GM12891 (cell line): ENCODE measurements around the gene B4GALT3.

Experiments used
- PAX5 ChIP-seq: IDR thresholded peaks from 2 replicates; pipeline ENCODE4 v1.6.1; 2011; ENCODE audit warnings: low read length, moderate library complexity, mild to moderate bottlenecking; ENCODE audit not compliant: insufficient read depth, severe bottlenecking
- POLR2A ChIP-seq: IDR thresholded peaks from 2 replicates; pipeline ENCODE4 v1.6.1; 2011; ENCODE audit warnings: low read depth, low read length, control low read depth
- POLR2AphosphoS5 ChIP-seq: IDR thresholded peaks from 2 replicates; pipeline ENCODE4 v1.6.1; 2011; ENCODE audit warnings: low read depth, low read length, control low read depth
- POU2F2 ChIP-seq: IDR thresholded peaks from 2 replicates; pipeline ENCODE4 v1.6.1; 2011; ENCODE audit warnings: low read depth, mild to moderate bottlenecking, control low read depth, low read length, moderate library complexity
- SPI1 ChIP-seq: IDR thresholded peaks from 2 replicates; pipeline ENCODE4 v1.6.1; 2011; ENCODE audit warnings: low read depth, low read length, control low read depth
- TAF1 ChIP-seq: IDR thresholded peaks from 2 replicates; pipeline ENCODE4 v1.6.1; 2011; ENCODE audit warnings: low read depth, low read length, control low read depth

DNA sequence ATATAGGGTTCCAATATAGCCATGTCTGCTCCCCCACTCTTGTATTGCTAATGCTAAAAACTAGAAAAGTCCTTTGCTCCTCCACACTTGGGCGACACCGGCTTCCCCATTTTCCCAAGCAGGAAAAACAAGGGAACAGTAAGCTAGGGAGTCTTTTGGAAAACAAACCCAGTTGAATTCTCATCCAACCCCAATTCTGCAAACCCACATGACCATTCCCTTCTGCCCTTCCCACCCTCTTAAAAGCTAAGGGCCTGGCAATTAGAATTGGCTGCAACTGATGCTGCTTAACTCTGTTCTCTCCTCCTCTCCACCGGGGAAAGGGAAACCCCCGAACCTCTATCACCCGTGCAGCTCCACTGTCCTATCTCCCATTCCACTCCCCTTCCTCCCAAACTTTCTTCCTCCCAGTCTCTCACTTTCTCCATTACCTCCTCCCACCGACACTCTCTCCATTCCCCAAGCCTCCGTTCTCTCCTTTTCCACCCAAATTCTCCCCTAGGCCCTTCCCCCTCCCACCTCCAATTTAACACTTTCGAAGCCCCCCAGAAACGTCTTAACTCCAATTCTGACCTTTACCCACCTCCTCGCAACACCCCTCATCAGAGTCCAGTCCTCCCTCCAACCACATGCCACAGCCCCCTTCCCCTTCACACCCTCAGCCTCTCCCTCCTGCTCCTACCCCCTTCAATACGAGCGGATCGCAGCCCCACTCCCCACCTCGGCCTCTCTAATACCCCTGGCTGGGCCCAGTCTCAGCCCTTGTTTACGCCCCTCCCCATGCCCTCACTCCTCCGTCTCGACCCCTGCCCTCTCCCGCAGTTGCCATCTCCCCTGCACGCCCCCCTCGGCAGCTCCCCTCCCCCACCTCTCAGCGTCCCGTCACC lies 45.5 kb downstream of the B4GALT3 start:
- TF ChIP-seq POLR2AphosphoS5 (no peak), POLR2A (no peak), TAF1 (no peak), POU2F2 (no peak), PAX5 (no peak), SPI1 (no peak)
